AG09319 (cell line): ENCODE results near the gene UXT.

Source experiments
- DNase-seq: peaks from one replicate; pipeline ENCODE4 v3.0.0-alpha.2; 2010; ENCODE audit warnings: low read depth; ENCODE audit errors: extremely low read depth
- TF ChIP-seq, protein P1 (sequence below): IDR thresholded peaks from 2 replicates; pipeline ENCODE4 v1.5.1; 2011; ENCODE audit warnings: low read depth, mild to moderate bottlenecking, inconsistent platforms, low read length, moderate library complexity

Gene UXT, protein sequence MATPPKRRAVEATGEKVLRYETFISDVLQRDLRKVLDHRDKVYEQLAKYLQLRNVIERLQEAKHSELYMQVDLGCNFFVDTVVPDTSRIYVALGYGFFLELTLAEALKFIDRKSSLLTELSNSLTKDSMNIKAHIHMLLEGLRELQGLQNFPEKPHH

DNA sequence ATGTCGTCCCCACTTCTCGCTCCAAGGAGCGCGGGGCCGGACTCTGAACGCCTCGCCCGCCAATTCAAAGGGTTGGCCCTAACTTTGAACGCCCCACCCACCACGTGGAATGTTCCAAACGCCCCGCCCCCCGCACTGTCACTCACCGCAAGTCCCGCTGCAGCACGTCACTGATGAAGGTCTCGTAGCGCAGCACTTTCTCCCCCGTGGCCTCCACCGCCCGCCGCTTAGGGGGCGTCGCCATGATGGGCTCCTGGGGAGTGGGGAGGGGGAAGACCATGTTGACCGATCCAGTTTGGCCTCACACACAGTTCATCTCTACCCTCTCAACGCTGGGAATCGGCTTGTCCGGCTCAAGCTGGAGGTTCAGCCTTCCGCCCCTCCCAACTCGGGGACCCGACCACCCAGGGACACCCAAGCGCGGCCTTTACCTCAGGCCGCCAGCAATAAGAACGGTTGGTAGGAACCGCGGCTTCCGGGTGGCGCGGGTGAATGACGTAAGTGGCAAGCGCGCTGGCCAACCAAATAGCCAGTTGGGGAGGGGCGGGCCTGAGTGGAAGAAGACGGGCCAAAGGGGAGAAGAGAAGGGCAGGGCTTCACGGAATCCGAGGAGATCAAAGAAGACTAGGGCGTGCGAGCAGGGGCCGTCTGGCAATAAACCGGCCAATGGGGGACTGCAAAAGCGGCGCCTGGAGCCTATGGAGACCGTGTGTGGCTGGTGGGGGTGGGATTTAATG lies at the start of gene UXT:
Gene UXT (minus strand): TSS at position 497 of the 737 bp plus-strand sequence. CDS start 253 bp downstream, at position 244.
- TF ChIP-seq, protein P1, sequence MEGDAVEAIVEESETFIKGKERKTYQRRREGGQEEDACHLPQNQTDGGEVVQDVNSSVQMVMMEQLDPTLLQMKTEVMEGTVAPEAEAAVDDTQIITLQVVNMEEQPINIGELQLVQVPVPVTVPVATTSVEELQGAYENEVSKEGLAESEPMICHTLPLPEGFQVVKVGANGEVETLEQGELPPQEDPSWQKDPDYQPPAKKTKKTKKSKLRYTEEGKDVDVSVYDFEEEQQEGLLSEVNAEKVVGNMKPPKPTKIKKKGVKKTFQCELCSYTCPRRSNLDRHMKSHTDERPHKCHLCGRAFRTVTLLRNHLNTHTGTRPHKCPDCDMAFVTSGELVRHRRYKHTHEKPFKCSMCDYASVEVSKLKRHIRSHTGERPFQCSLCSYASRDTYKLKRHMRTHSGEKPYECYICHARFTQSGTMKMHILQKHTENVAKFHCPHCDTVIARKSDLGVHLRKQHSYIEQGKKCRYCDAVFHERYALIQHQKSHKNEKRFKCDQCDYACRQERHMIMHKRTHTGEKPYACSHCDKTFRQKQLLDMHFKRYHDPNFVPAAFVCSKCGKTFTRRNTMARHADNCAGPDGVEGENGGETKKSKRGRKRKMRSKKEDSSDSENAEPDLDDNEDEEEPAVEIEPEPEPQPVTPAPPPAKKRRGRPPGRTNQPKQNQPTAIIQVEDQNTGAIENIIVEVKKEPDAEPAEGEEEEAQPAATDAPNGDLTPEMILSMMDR, result no peak
- peak; percentile 90 for DNase-seq

DNA sequence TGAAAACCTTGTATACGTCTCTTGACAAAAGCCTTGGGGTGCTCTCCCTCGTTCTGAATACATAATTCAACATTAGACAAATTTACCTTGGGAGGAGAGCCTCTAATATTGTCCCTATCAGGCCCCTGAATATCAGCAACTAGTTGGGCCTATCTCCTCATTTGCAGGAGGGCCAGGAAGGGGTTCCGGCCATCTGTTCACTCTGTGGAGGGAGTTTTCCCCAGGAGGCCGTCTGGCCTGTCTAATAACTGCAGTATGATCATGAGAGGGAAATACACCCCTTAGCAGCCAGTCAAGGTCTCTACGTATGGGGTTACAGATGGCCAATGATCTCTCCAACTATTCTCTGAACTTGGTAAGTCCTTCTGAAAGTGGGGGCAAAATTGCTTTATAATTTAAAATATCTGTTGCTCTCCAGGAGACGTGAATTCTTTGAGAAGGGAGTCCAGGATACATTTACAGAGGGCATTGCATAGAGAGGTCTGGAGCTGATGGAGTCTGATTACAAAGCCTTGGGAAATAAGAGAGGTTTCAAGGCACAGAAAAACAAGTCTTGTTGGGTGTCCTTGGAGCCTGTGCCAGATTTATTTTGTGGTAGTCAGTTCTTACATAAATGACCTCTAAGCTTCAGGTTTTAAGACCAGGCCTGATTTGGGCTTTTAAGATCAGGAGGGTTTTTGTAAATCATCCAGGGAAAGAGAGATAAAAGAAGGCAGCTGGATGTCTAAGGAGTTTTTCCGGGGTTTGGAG lies 48.2 kb upstream of the UXT start:
- peak; percentile 24 for DNase-seq

DNA sequence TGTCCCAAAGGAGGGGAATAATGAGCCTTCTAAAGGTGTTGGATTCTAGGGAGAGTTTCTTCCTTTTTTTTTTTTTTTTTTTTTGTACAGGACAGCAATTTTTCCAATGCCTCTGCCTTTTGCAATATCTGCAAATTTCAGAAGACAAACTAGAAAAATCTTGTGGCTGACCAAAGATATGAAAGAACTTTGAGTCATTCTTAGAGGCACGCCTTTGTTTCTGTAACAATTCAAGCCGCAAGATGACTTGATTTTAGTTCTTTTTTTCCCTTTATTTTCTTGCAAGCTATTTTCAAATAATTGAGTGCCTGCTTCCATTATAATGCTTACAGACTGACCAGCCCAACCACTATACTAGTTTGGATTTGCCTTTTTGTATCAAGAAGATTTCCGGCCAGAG lies 47.6 kb upstream of the UXT start:
- DNase-seq, result peak; percentile 27
- TF ChIP-seq, protein P1, result no peak

More for the DNA sequence above, 48.2 kb upstream of the UXT start:
- TF ChIP-seq, protein P1, result no peak

DNA sequence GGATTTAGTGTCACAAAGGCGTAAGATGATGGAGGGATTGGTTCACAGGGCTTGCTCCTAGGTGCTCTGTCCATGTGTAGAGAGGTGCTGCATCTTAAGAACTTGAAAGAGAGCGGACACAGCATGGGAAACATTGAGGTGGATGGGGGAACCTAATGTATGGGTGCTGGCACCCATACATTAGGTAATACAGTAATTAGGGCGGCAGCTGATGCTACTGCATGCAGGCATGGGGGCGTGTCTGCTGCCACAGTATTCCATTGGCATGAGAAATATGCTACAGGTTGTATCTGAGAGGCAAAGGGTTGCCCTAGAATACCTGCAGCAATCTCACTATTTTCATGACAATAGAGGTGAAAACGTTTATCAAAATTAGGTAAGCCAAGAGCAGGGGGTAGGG lies 45.8 kb upstream of the UXT start:
- DNase-seq, result no peak
- TF ChIP-seq, protein P1, result no peak

DNA sequence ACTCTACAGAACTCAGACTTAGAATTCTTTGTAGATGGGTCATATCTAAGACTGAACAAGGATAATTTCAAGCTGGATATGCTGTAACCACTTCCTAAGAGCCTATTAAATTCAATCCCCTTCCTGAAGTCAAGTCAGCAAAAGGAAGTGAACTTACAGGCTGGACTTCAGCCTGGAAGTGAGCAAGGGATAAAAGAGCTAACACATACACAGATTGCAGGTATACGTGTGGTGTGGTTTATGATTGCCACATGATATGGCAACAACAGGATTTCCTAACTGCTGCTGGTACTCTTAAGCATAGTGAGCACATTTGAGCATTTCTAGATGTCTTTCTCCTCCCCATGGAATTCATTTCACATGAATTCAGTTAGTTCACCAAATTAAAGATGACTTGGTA lies 38.2 kb upstream of the UXT start:
- no peak for DNase-seq

DNA sequence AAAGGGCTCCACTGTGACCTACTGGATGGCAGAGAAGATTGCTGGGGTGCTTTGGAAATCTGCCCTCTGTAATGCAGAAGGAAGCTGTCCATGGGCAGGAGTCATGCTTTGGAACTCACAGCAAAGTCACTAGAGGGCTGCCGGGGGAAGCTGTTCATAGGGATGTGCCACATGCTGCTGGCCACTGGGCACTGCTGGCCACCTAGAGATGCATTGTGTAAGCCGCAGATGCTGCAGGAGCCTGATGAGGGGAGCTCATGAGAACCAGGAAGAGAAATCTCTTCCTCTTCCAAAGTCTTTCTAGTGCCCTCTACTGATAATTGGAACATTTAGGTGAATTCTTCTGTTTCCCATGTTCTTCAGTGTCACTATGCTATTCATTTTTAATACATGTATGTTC lies 31.2 kb upstream of the UXT start:
- DNase-seq, result no peak
- TF ChIP-seq, protein P1, result no peak

More for the DNA sequence above, 38.2 kb upstream of the UXT start:
- TF ChIP-seq, protein P1, result no peak

DNA sequence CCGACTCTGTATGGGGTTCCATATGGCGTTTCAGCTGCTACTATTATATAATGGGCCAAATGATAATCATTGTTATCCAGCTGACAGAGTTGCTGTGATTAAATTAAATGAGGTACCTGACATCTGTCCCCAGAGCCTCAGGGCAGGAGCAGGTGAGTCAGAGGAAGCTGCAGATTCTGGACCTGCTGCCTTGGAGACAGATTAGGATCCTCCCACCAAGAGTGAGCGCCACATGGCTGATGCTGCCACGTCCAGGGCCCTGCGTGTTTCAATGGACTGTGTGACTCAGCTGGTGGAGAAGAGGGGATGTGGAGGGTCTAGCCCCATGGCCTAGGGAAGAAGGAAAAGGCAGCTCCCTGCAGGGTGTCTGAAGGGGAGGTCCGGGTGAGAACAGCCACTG lies 28.3 kb upstream of the UXT start:
- no peak for DNase-seq
- TF ChIP-seq, protein P1, result no peak
